GM12892 (cell line): Measurements from ENCODE around the gene CRYBA2.

Source experiments
- POLR2A ChIP-seq: IDR thresholded peaks from 2 replicates; pipeline ENCODE4 v1.6.1; 2011; ENCODE audit warnings: low read depth, low read length, control low read depth
- POLR2AphosphoS5 ChIP-seq: IDR thresholded peaks from 2 replicates; pipeline ENCODE4 v1.6.1; 2011; ENCODE audit warnings: low read depth, low read length, control low read depth
- TAF1 ChIP-seq: IDR thresholded peaks from 2 replicates; pipeline ENCODE4 v1.6.1; 2011; ENCODE audit warnings: low read depth, mild to moderate bottlenecking, control low read depth, low read length, borderline replicate concordance

DNA sequence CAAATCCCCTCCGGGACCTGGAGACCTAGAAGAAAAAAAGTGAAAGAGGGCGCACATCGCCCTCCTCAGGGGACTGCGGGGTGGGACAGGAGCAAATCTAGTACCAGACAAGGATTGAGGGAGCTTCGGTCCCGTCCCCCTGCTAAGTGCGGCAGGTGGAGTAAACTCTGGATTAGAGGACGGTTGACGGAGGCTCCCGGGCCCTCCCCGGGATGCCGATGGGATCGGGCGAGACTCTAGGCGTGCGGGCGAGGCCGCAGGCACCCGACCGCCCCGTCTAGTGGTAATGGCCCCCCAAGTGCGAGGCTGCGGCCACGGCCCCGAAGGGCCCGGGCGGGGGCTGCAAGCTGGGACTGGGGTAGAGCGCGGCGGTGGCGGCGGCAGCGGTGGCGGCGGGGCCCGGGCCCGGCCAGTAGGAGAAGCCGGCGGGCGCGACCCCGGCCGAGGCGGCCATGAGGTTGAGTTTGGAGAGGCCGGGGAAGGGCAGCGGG, 11.8 kb downstream of the CRYBA2 start:
- TF ChIP-seq POLR2A (no peak), POLR2AphosphoS5 (no peak), TAF1 (no peak)
